Activated T-helper 1 cell treated with anti-CD3 and anti-CD28 coated beads, Interleukin-12 subunit alpha, Interleukin-12 subunit beta, Interleukin-2, Interleukin-4 antibody, amounts not matched to agents 30 ng/mL and 10 ng/mL and 1 ng/mL, durations not matched to agents 14 hours and 24 hours and 36 hours (primary cell): ENCODE measurements around the gene PIAS4. TPM values are rescaled to one million over a fixed set of nuclear protein-coding genes. Genes with fewer than 3 reads are reported as not detected.
A peak's percentile ranks its signal among the peaks of the same experiment; 100 is the strongest.

Experiments used
- DNase-seq: peaks from one replicate; pipeline ENCODE4 v3.0.0; 2021; ENCODE audit warnings: low spot score
- H3K27ac Mint-ChIP-seq: one replicate; pipeline ENCODE4 v1.8.0; 2021; ENCODE audit warnings: mild to moderate bottlenecking, mixed read lengths
- H3K27me3 Mint-ChIP-seq: one replicate; pipeline ENCODE4 v1.8.0; 2022; ENCODE audit warnings: mild to moderate bottlenecking, moderate library complexity, mixed read lengths; ENCODE audit not compliant: insufficient read depth
- H3K36me3 Mint-ChIP-seq: one replicate; pipeline ENCODE4 v1.8.0; 2021; ENCODE audit warnings: low read depth, mixed read lengths
- H3K4me1 Mint-ChIP-seq: one replicate; pipeline ENCODE4 v1.8.0; 2021; ENCODE audit warnings: low read depth, mixed read lengths
- H3K4me3 Mint-ChIP-seq: one replicate; pipeline ENCODE4 v1.8.0; 2021; ENCODE audit warnings: mild to moderate bottlenecking, moderate library complexity, mixed read lengths
- H3K9me3 Mint-ChIP-seq: one replicate; pipeline ENCODE4 v1.8.0; 2021; ENCODE audit warnings: mixed read lengths
- intact Hi-C: fragments of 100-400 bp; cut with micrococcal nuclease; formaldehyde crosslinking; loops from one replicate; pipeline ENCODE4 v1.15.1; 2024
- total RNA-seq: library from RNA; stranded (reverse); gene quantifications from 2 replicates; pipeline ENCODE4 v1.2.3, GENCODE V29; 2022

Gene PIAS4
- total RNA-seq, 1 donor from 2014 or later: 41.0 TPM

- Mint-ChIP-seq H3K27ac (no peak overlapping the region), H3K27me3 (no peaks in the 10 kb centered on the region), H3K9me3 (no peaks in the 10 kb centered on the region), H3K36me3 (peaks cover 61% of the 10 kb centered on the region), H3K4me3 (no peak overlapping the region), H3K4me1 (peaks cover 28% of the 10 kb centered on the region)
- intact Hi-C loops: no loop called here
- no peak for DNase-seq
These were observed 26.9 kb upstream of the PIAS4 start for GRCh38 chr19:3980353-3981251.

- Mint-ChIP-seq H3K4me1 (peaks cover 35% of the 10 kb centered on the region), H3K9me3 (no peaks in the 10 kb centered on the region), H3K27me3 (no peaks in the 10 kb centered on the region), H3K36me3 (peaks cover 56% of the 10 kb centered on the region), H3K27ac (no peak overlapping the region), H3K4me3 (peak overlapping the region; percentile 39)
- intact Hi-C loops: no loop called here
- no peak for DNase-seq
These were observed 26.2 kb upstream of the PIAS4 start for GRCh38 chr19:3981373-3981735.

- DNase-seq: no peak
- Mint-ChIP-seq H3K36me3 (peaks cover 53% of the 10 kb centered on the region), H3K27ac (peak overlapping the region; percentile 34), H3K4me3 (peak overlapping the region; percentile 93), H3K27me3 (no peaks in the 10 kb centered on the region), H3K9me3 (no peaks in the 10 kb centered on the region), H3K4me1 (peaks cover 41% of the 10 kb centered on the region)
- intact Hi-C loops: no loop called here
These were observed 25.5 kb upstream of the PIAS4 start for GRCh38 chr19:3981736-3982681.

- H3K27me3 Mint-ChIP-seq: peaks cover 2% of the 10 kb centered on the region
- peaks cover 46% of the 10 kb centered on the region for H3K36me3 Mint-ChIP-seq
- H3K27ac Mint-ChIP-seq: peak overlapping the region; percentile 70
- DNase-seq: no peak
- peak overlapping the region; percentile 93 for H3K4me3 Mint-ChIP-seq
- H3K9me3 Mint-ChIP-seq: no peaks in the 10 kb centered on the region
- intact Hi-C loops: loop anchor here (1.0 kb wide), 1 partner anchor 12 kb away; the partner anchor contains the start of gene DAPK3
- peaks cover 47% of the 10 kb centered on the region for H3K4me1 Mint-ChIP-seq
These were observed 24.6 kb upstream of the PIAS4 start for GRCh38 chr19:3982701-3983541.

GRCh38 chr19:3983542-3983914, 24.0 kb upstream of the PIAS4 start:
- Mint-ChIP-seq H3K4me1 (peaks cover 43% of the 10 kb centered on the region), H3K27me3 (peaks cover 2% of the 10 kb centered on the region)

GRCh38 chr19:3983936-3984583, 23.5 kb upstream of the PIAS4 start:
- H3K27me3 Mint-ChIP-seq: peaks cover 2% of the 10 kb centered on the region
- peak overlapping the region; percentile 85 for H3K27ac Mint-ChIP-seq
- peak overlapping the region; percentile 93 for H3K4me3 Mint-ChIP-seq
- DNase-seq: no peak
- no peaks in the 10 kb centered on the region for H3K9me3 Mint-ChIP-seq
- intact Hi-C loops: loop anchor here (1.0 kb wide), 1 partner anchor 13 kb away; the partner anchor contains the start of gene DAPK3
- peaks cover 39% of the 10 kb centered on the region for H3K36me3 Mint-ChIP-seq
- H3K4me1 Mint-ChIP-seq: peaks cover 43% of the 10 kb centered on the region

More at GRCh38 chr19:3983542-3983914, 24.0 kb upstream of the PIAS4 start:
- H3K4me3 Mint-ChIP-seq: peak overlapping the region; percentile 93
- H3K9me3 Mint-ChIP-seq: no peaks in the 10 kb centered on the region
- H3K36me3 Mint-ChIP-seq: peaks cover 42% of the 10 kb centered on the region
- no peak for DNase-seq
- intact Hi-C loops: loop anchor here (1.0 kb wide), 1 partner anchor 12 kb away; the partner anchor contains the start of gene DAPK3
- H3K27ac Mint-ChIP-seq: peak overlapping the region; percentile 85

GRCh38 chr19:3984584-3984907, 23.0 kb upstream of the PIAS4 start:
- peaks cover 2% of the 10 kb centered on the region for H3K27me3 Mint-ChIP-seq
- intact Hi-C loops: no loop called here
- H3K4me1 Mint-ChIP-seq: peaks cover 43% of the 10 kb centered on the region

GRCh38 chr19:3984908-3985642, 22.5 kb upstream of the PIAS4 start, which contains the start of gene EEF2:
EEF2 (minus strand) TSS chr19:3985463; CDS start chr19:3985380, 83 bp downstream.
- Mint-ChIP-seq H3K27ac (peak within 1 kb of the TSS; percentile 91), H3K9me3 (no peaks in the 10 kb centered on the region), H3K36me3 (peaks cover 32% of the 10 kb centered on the region), H3K4me3 (peak within 1 kb of the TSS; percentile 93), H3K27me3 (peaks cover 2% of the 10 kb centered on the region), H3K4me1 (peaks cover 43% of the 10 kb centered on the region)
- peak; percentile 87 for DNase-seq
- intact Hi-C loops: loop anchor here (1.0 kb wide), 2 partner anchors 81 to 223 kb away; partner anchors contain the start of genes MRPL54 and ZBTB7A

More at GRCh38 chr19:3984584-3984907, 23.0 kb upstream of the PIAS4 start:
- peaks cover 35% of the 10 kb centered on the region for H3K36me3 Mint-ChIP-seq
- DNase-seq: no peak
- H3K27ac Mint-ChIP-seq: peak overlapping the region; percentile 85
- peak overlapping the region; percentile 93 for H3K4me3 Mint-ChIP-seq
- no peaks in the 10 kb centered on the region for H3K9me3 Mint-ChIP-seq

- Mint-ChIP-seq H3K27me3 (peaks cover 2% of the 10 kb centered on the region), H3K9me3 (no peaks in the 10 kb centered on the region), H3K27ac (peak overlapping the region; percentile 91), H3K36me3 (peaks cover 32% of the 10 kb centered on the region), H3K4me3 (peak overlapping the region; percentile 93), H3K4me1 (peaks cover 45% of the 10 kb centered on the region)
- intact Hi-C loops: loop anchor here (1.0 to 2.0 kb wide), 9 partner anchors 22 to 485 kb away; partner anchors contain the start of genes HMG20B, MAP2K2, MRPL54 and PIAS4
- DNase-seq: no peak
These were observed 21.8 kb upstream of the PIAS4 start for GRCh38 chr19:3985643-3986259.

GRCh38 chr19:3986260-3987041, 21.1 kb upstream of the PIAS4 start:
- DNase-seq: peak; percentile 54
- H3K36me3 Mint-ChIP-seq: peaks cover 29% of the 10 kb centered on the region
- H3K27ac Mint-ChIP-seq: peak overlapping the region; percentile 91
- peak overlapping the region; percentile 93 for H3K4me3 Mint-ChIP-seq
- intact Hi-C loops: loop anchor here (1.0 to 2.0 kb wide), 7 partner anchors 21 to 484 kb away; partner anchors contain the start of genes HMG20B, MAP2K2 and PIAS4
- peaks cover 48% of the 10 kb centered on the region for H3K4me1 Mint-ChIP-seq
- H3K27me3 Mint-ChIP-seq: peaks cover 2% of the 10 kb centered on the region
- no peaks in the 10 kb centered on the region for H3K9me3 Mint-ChIP-seq
